KMS-11 (cell line): ENCODE data around the gene MVB12B.

Source experiments
- H2AFZ ChIP-seq: fragments of 200-600 bp; sonication (generic); 2 replicates; pipeline ENCODE4 v1.6.1; 2016; ENCODE audit warnings: antibody characterized with exemption, mixed run types, low read depth
- H3K27ac ChIP-seq: fragments of 200-600 bp; sonication (generic); 2 replicates; pipeline ENCODE4 v1.6.1; 2016; ENCODE audit warnings: mild to moderate bottlenecking, mixed run types
- H3K27me3 ChIP-seq: fragments of 200-600 bp; sonication (generic); 2 replicates; pipeline ENCODE4 v1.6.1; 2017; ENCODE audit warnings: mild to moderate bottlenecking, low read depth, mixed run types, moderate library complexity; ENCODE audit not compliant: insufficient read depth
- H3K36me3 ChIP-seq: fragments of 200-600 bp; sonication (generic); 2 replicates; pipeline ENCODE4 v1.6.1; 2017; ENCODE audit warnings: mild to moderate bottlenecking, mixed run types; ENCODE audit not compliant: insufficient read depth
- H3K4me1 ChIP-seq: fragments of 200-600 bp; sonication (generic); 2 replicates; pipeline ENCODE4 v1.6.1; 2016; ENCODE audit warnings: mild to moderate bottlenecking, low read depth, mixed run types; ENCODE audit not compliant: poor library complexity, severe bottlenecking
- H3K4me2 ChIP-seq: fragments of 200-600 bp; sonication (generic); 2 replicates; pipeline ENCODE4 v1.7.0; 2016; ENCODE audit warnings: mild to moderate bottlenecking, mixed run types
- H3K4me3 ChIP-seq: fragments of 200-600 bp; sonication (generic); IDR thresholded peaks from 2 replicates; pipeline ENCODE4 v1.6.1; 2017; ENCODE audit warnings: low read depth, low read length, mixed read lengths; ENCODE audit not compliant: insufficient read depth
- H3K79me2 ChIP-seq: fragments of 200-600 bp; sonication (generic); 2 replicates; pipeline ENCODE4 v1.6.1; 2016; ENCODE audit warnings: low read depth, mixed run types; ENCODE audit not compliant: insufficient read depth
- H3K9ac ChIP-seq: fragments of 200-600 bp; sonication (generic); 2 replicates; pipeline ENCODE4 v1.6.1; 2016; ENCODE audit warnings: mild to moderate bottlenecking, mixed run types
- H4K20me1 ChIP-seq: fragments of 200-600 bp; sonication (generic); 2 replicates; pipeline ENCODE4 v1.6.1; 2016; ENCODE audit warnings: mild to moderate bottlenecking, mixed run types; ENCODE audit not compliant: insufficient read depth
- CTCF ChIP-seq: fragments of 200-600 bp; sonication (generic); conservative IDR thresholded peaks from 2 replicates; pipeline ENCODE4 v1.6.1; 2017; ENCODE audit warnings: low read depth, mild to moderate bottlenecking, antibody characterized with exemption, low read length, moderate library complexity, mixed read lengths

MVB12B gene

GRCh38 chr9:126321742-126322141, 4.9 kb upstream of the MVB12B start:
- Histone ChIP-seq H3K79me2 (no peaks in the 10 kb centered on the region), H3K4me3 (no peak overlapping the region), H3K27me3 (no peaks in the 10 kb centered on the region), H3K4me2 (no peak overlapping the region), H3K9ac (no peak overlapping the region), H4K20me1 (no peaks in the 10 kb centered on the region), H2AFZ (no peak overlapping the region), H3K4me1 (peaks cover 4% of the 10 kb centered on the region), H3K36me3 (no peaks in the 10 kb centered on the region), H3K27ac (no peak overlapping the region)
- no peak for TF ChIP-seq CTCF

GRCh38 chr9:126325821-126326220, 808 bp upstream of the MVB12B start:
- Histone ChIP-seq H2AFZ (peak overlapping the region; percentile 78), H4K20me1 (no peaks in the 10 kb centered on the region), H3K4me1 (peaks cover 20% of the 10 kb centered on the region), H3K79me2 (no peaks in the 10 kb centered on the region), H3K27me3 (no peaks in the 10 kb centered on the region), H3K4me3 (no peak overlapping the region), H3K27ac (no peak overlapping the region), H3K4me2 (peak overlapping the region; percentile 54; the same call in 1 of the 2 replicates), H3K9ac (no peak overlapping the region; the same call in 1 of the 2 replicates), H3K36me3 (no peaks in the 10 kb centered on the region)
- TF ChIP-seq CTCF, result no peak

GRCh38 chr9:126327006-126327713, 531 bp downstream of the MVB12B start:
- Histone ChIP-seq H3K4me2 (peak overlapping the region; percentile 78), H3K4me3 (no peak overlapping the region), H3K4me1 (peaks cover 20% of the 10 kb centered on the region), H3K27ac (no peak overlapping the region), H3K9ac (peak overlapping the region; percentile 62; the same call in 1 of the 2 replicates), H3K79me2 (no peaks in the 10 kb centered on the region), H3K36me3 (no peaks in the 10 kb centered on the region), H4K20me1 (no peaks in the 10 kb centered on the region), H2AFZ (peak overlapping the region; percentile 78), H3K27me3 (no peaks in the 10 kb centered on the region)
- no peak for TF ChIP-seq CTCF

- H3K27me3 ChIP-seq, result no peaks in the 10 kb centered on the region
- no peaks in the 10 kb centered on the region for H3K79me2 ChIP-seq
- no peaks in the 10 kb centered on the region for H4K20me1 ChIP-seq
- peaks cover 20% of the 10 kb centered on the region for H3K4me1 ChIP-seq
- no peak overlapping the region for H3K27ac ChIP-seq
- no peak overlapping the region for H3K4me3 ChIP-seq
- H3K4me2 ChIP-seq, result peak overlapping the region; percentile 78; the same call in 1 of the 2 replicates
- no peaks in the 10 kb centered on the region for H3K36me3 ChIP-seq
- no peak overlapping the region; the same call in 1 of the 2 replicates for H3K9ac ChIP-seq
- H2AFZ ChIP-seq, result peak overlapping the region; percentile 78
- no peak for TF ChIP-seq CTCF
Measured at GRCh38 chr9:126327714-126328185, 1.1 kb downstream of the MVB12B start.
